SW 1271 (cell line): ENCODE measurements around the gene CNTRL.
"Not testable (repeated sequence)": the region's sequence is repeated elsewhere in the genome, so short reads cannot be mapped to it uniquely, and the experiment has no call there.

Source experiments
- DNase-seq, 2 experiments: peaks; one replicate each; lab custom pipeline; 2025; lab: John Stamatoyannopoulos, UW

Gene CNTRL

GRCh38 chr9:121135642-121136041 is 60.9 kb downstream of the CNTRL start:
- DNase-seq, result no peak

GRCh38 chr9:121138561-121138960 is 63.8 kb downstream of the CNTRL start:
- DNase-seq, result no peak

GRCh38 chr9:121138973-121139372 is 64.2 kb downstream of the CNTRL start:
- DNase-seq, result no peak

- DNase-seq, result no peak
These were observed 65.4 kb downstream of the CNTRL start for GRCh38 chr9:121140162-121140561.

GRCh38 chr9:121141306-121141705 is 66.6 kb downstream of the CNTRL start:
- no peak for DNase-seq

- DNase-seq, result no peak
These were observed 67.0 kb downstream of the CNTRL start for GRCh38 chr9:121141706-121142105.

GRCh38 chr9:121143771-121144170 is 69.0 kb downstream of the CNTRL start:
- DNase-seq, result no peak

GRCh38 chr9:121144482-121144881 is 69.7 kb downstream of the CNTRL start:
- no peak for DNase-seq

GRCh38 chr9:121150188-121150587 is 75.4 kb downstream of the CNTRL start:
- no peak for DNase-seq

GRCh38 chr9:121153642-121154041 is 78.9 kb downstream of the CNTRL start:
- DNase-seq, result no peak

GRCh38 chr9:121154782-121155181 is 80.0 kb downstream of the CNTRL start:
- DNase-seq, result no peak

GRCh38 chr9:121156263-121156731 is 81.5 kb downstream of the CNTRL start:
- DNase-seq, result no peak

- no peak for DNase-seq
These were observed 83.2 kb downstream of the CNTRL start for GRCh38 chr9:121157939-121158338.

GRCh38 chr9:121160025-121160424 is 85.3 kb downstream of the CNTRL start:
- DNase-seq, result no peak

- no peak for DNase-seq
These were observed 93.3 kb downstream of the CNTRL start for GRCh38 chr9:121168052-121168451.

- no peak for DNase-seq
These were observed 94.4 kb downstream of the CNTRL start for GRCh38 chr9:121169094-121169601.

- DNase-seq, result no peak
These were observed 96.5 kb downstream of the CNTRL start for GRCh38 chr9:121171236-121171635.

- no peak for DNase-seq
These were observed 98.2 kb downstream of the CNTRL start for GRCh38 chr9:121172726-121173487.

GRCh38 chr9:121173501-121173900 is 98.7 kb downstream of the CNTRL start:
- no peak for DNase-seq

- no peak for DNase-seq
These were observed 104.1 kb downstream of the CNTRL start for GRCh38 chr9:121178676-121179372.

GRCh38 chr9:121179373-121179721 is 104.6 kb downstream of the CNTRL start:
- not testable (repeated sequence) for DNase-seq

GRCh38 chr9:121179930-121180681 is 105.4 kb downstream of the CNTRL start:
- DNase-seq, result no peak
